Left lung (tissue), 10 donors: ENCODE measurements around the gene GBE1. TPM values are rescaled to one million over a fixed set of nuclear protein-coding genes. Genes with fewer than 3 reads are reported as not detected.

ENCODE experiments used
- ATAC-seq: fragments of 200-7000 bp; cut with Tn5 transposase; one replicate; pipeline ENCODE4 v1.9.1; 2020; ENCODE audit warnings: moderate library complexity
- DNase-seq, 4 donors: peaks; one replicate each; pipeline ENCODE4 v3.0.0-alpha.2; 2013 to 2020
- H3K27ac ChIP-seq, 2 donors: fragments of 200-600 bp; sonication (generic) in 1 of 2; one replicate each; pipeline versions ENCODE4 v1.5.0 to v1.8.0; 2020 to 2021
- H3K27me3 ChIP-seq, 2 donors: fragments of 200-600 bp; sonication (generic) in 1 of 2; one replicate each; pipeline versions ENCODE4 v1.5.0 to v1.8.0; 2020 to 2021
- H3K36me3 ChIP-seq, 2 donors: fragments of 200-600 bp; sonication (generic) in 1 of 2; one replicate each; pipeline versions ENCODE4 v1.5.0 to v1.8.0; 2020 to 2021
- H3K4me1 ChIP-seq, 2 donors: fragments of 200-600 bp; one replicate each; pipeline ENCODE4 v1.8.0; 2021
- H3K4me3 ChIP-seq, 2 donors: fragments of 200-600 bp; sonication (generic) in 1 of 2; one replicate each; pipeline versions ENCODE4 v1.5.0 to v1.8.0; 2020 to 2021; ENCODE audit warnings: mild to moderate bottlenecking in 1 of 2
- H3K9me3 ChIP-seq, 2 donors: fragments of 200-600 bp; sonication (generic) in 1 of 2; one replicate each; pipeline versions ENCODE4 v1.5.0 to v1.8.0; 2020 to 2021
- CTCF ChIP-seq, 2 donors: fragments of 200-600 bp; sonication (generic) in 1 of 2; IDR thresholded peaks; one replicate each; pipeline versions ENCODE4 v1.5.0 to v1.8.0; 2021; ENCODE audit warnings: antibody characterized with exemption in 2 of 2
- intact Hi-C, 2 donors: fragments of 100-400 bp; cut with DNase I; formaldehyde crosslinking; loops; one replicate each; pipeline versions ENCODE4 v1.11.2 to v1.14.2; 2022
- polyA plus RNA-seq, 6 donors: library from polyadenylated mRNA; unstranded; fragments of 120-200 nt; gene quantifications; one replicate each; pipeline ENCODE4 v1.2.1, GENCODE V29; 2013; ENCODE audit not compliant: insufficient read length in 6 of 6
- total RNA-seq, 2 donors: library from RNA; stranded (reverse); fragmentation: NEBNext Ultra II Directional; extraction: Animal tissue kit (Norgen Biotek cat#: 25700); gene quantifications; one replicate each; pipeline ENCODE4 v1.2.1, GENCODE V29; 2021
- donor health status: DM: no; HTN: yes; CAD: no.
- donor health status: DM: no; HTN: no; CAD: no.

Gene GBE1
- total and polyA plus RNA-seq, 8 donors, result 13.3 to 53.1 (median 16.3) TPM

DNA sequence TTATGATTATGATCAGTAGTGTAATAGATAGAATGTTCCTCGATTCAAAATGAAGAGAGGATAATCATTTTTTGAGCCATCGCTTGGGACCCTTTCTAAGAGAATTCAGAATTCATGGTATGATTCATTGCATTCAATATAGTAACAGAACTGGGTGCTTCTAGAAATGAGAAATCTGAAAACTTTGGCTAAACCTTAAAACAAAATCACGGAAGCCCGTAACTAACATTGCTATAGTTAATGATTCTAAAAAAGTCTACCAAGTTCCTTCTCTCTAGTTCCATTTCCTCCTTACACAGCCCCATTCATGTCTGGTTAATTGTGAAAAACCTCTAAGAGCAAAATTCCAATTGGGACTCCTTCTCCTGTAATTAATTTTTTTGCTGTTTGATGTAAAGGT, 217.1 kb downstream of the GBE1 start:
- DNase-seq (no peak), ATAC-seq (no peak)
- Histone ChIP-seq H3K9me3 (peaks cover 0 to 10% of the 10 kb centered on the region in 2 donors), H3K36me3 (peaks cover 0 to 9% of the 10 kb centered on the region in 2 donors), H3K4me3 (no peak overlapping the region), H3K27me3 (no peaks in the 10 kb centered on the region), H3K27ac (no peak overlapping the region), H3K4me1 (no peaks in the 10 kb centered on the region)
- intact Hi-C loops, result no loop called here
- no peak for TF ChIP-seq CTCF (IDR thresholded peaks at IDR 0.05)

DNA sequence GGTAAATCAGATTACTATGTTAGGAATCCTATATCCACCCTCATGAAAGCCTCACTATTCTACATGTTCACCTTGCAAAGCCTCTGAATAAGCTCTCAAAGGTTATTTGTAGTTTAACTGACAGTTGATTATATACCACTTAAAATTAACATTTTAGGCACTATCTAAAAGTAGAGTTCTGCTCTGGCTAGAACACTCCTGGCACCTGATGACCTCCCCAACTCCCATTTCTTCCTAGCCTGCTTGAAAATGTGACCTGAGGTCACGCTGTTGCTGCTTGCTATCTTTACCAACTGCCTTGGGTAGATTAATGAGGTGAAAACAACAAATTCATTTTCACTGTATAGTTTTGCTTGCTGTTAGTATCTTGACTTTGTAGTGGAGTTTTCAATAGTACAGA, 220.7 kb downstream of the GBE1 start:
- intact Hi-C loops, result no loop called here

GRCh38 chr3:81531846-81532245, 229.6 kb downstream of the GBE1 start:
- H3K4me1 ChIP-seq, result no peaks in the 10 kb centered on the region
- intact Hi-C loops, result no loop called here
- no peaks in the 10 kb centered on the region for H3K27me3 ChIP-seq
- no peak for DNase-seq
- H3K27ac ChIP-seq, result no peak overlapping the region
- H3K36me3 ChIP-seq, result peaks cover 0 to 74% of the 10 kb centered on the region in 2 donors
- peaks cover 0 to 3% of the 10 kb centered on the region in 2 donors for H3K9me3 ChIP-seq
- TF ChIP-seq CTCF (IDR thresholded peaks at IDR 0.05), result no peak
- no peak for ATAC-seq
- H3K4me3 ChIP-seq, result no peak overlapping the region

More for the DNA sequence above, 220.7 kb downstream of the GBE1 start:
- no peaks in the 10 kb centered on the region for H3K4me1 ChIP-seq
- no peaks in the 10 kb centered on the region for H3K27me3 ChIP-seq
- DNase-seq (no peak), ATAC-seq (no peak)
- TF ChIP-seq CTCF (IDR thresholded peaks at IDR 0.05), result no peak
- no peak overlapping the region for H3K27ac ChIP-seq
- H3K4me3 ChIP-seq, result no peak overlapping the region
- H3K9me3 ChIP-seq, result no peaks in the 10 kb centered on the region
- peaks cover 0 to 16% of the 10 kb centered on the region in 2 donors for H3K36me3 ChIP-seq

- intact Hi-C loops, result no loop called here
- no peak overlapping the region for H3K4me3 ChIP-seq
- H3K27me3 ChIP-seq, result no peaks in the 10 kb centered on the region
- H3K4me1 ChIP-seq, result no peaks in the 10 kb centered on the region
- H3K36me3 ChIP-seq, result peaks cover 0 to 68% of the 10 kb centered on the region in 2 donors
- DNase-seq, result no peak
- ATAC-seq, result no peak
- peaks cover 0 to 3% of the 10 kb centered on the region in 2 donors for H3K9me3 ChIP-seq
- TF ChIP-seq CTCF (IDR thresholded peaks at IDR 0.05), result no peak
- no peak overlapping the region for H3K27ac ChIP-seq
These were observed 230.2 kb downstream of the GBE1 start for GRCh38 chr3:81531263-81531662.

GRCh38 chr3:81530180-81530939, 231.1 kb downstream of the GBE1 start:
- Histone ChIP-seq H3K9me3 (peaks cover 0 to 3% of the 10 kb centered on the region in 2 donors), H3K36me3 (peaks cover 0 to 59% of the 10 kb centered on the region in 2 donors), H3K4me3 (no peak overlapping the region), H3K4me1 (no peaks in the 10 kb centered on the region), H3K27ac (no peak overlapping the region), H3K27me3 (no peaks in the 10 kb centered on the region)
- intact Hi-C loops, result no loop called here
- ATAC-seq (no peak), DNase-seq (no peak)
- TF ChIP-seq CTCF (IDR thresholded peaks at IDR 0.05), result no peak
